ENCODE results near the gene ZNF775.

ZNF775 gene

GRCh38 chr7:150345012-150345411, 34.1 kb upstream of the ZNF775 start:
- no peak for DNase-seq

GRCh38 chr7:150346922-150347321, 32.2 kb upstream of the ZNF775 start:
- no peak for DNase-seq

- no peak for DNase-seq
These were observed 27.4 kb upstream of the ZNF775 start for GRCh38 chr7:150351587-150352194.

- DNase-seq, result no peak
These were observed 23.5 kb upstream of the ZNF775 start for GRCh38 chr7:150355666-150356059.

GRCh38 chr7:150356265-150356897, 22.7 kb upstream of the ZNF775 start:
- peak in 1 of 51 donors; percentile 6 for DNase-seq

- no peak for DNase-seq
These were observed 21.9 kb upstream of the ZNF775 start for GRCh38 chr7:150357270-150357669.

GRCh38 chr7:150357771-150358427, 21.2 kb upstream of the ZNF775 start:
- no peak for DNase-seq

- no peak for DNase-seq
These were observed 20.7 kb upstream of the ZNF775 start for GRCh38 chr7:150358433-150358832.

- no peak for DNase-seq
These were observed 20.0 kb upstream of the ZNF775 start for GRCh38 chr7:150358988-150359621.

GRCh38 chr7:150359622-150360362, 19.3 kb upstream of the ZNF775 start:
- DNase-seq, result no peak

- DNase-seq, result no peak
These were observed 18.6 kb upstream of the ZNF775 start for GRCh38 chr7:150360363-150361058.

GRCh38 chr7:150361402-150361801, 17.7 kb upstream of the ZNF775 start:
- no peak for DNase-seq

- DNase-seq, result no peak
These were observed 17.1 kb upstream of the ZNF775 start for GRCh38 chr7:150361807-150362621.

GRCh38 chr7:150363370-150363769, 15.8 kb upstream of the ZNF775 start:
- no peak for DNase-seq

GRCh38 chr7:150363872-150364271, 15.3 kb upstream of the ZNF775 start:
- DNase-seq, result no peak

GRCh38 chr7:150365194-150365593, 13.9 kb upstream of the ZNF775 start:
- DNase-seq, result no peak

GRCh38 chr7:150365673-150366398, 13.3 kb upstream of the ZNF775 start:
- DNase-seq, result no peak

GRCh38 chr7:150367677-150368095, 11.4 kb upstream of the ZNF775 start:
- DNase-seq, result no peak

GRCh38 chr7:150368096-150368883, 10.8 kb upstream of the ZNF775 start, which contains the start of gene REPIN1:
REPIN1 (plus strand) TSS chr7:150368822; CDS start chr7:150369712, 890 bp downstream.
- peak; percentile 56 to 94 (median 86) for DNase-seq

Data from hypothalamus (tissue), 51 donors.